PC-3 (cell line): ENCODE results near the gene CATSPERB. TPM values are rescaled to one million over a fixed set of nuclear protein-coding genes. Genes with fewer than 3 reads are reported as not detected.
"Not testable (repeated sequence)": the region's sequence is repeated elsewhere in the genome, so short reads cannot be mapped to it uniquely, and the experiment has no call there.

Experiments
- ATAC-seq: fragments of 200-7000 bp; cut with Tn5 transposase; 2 replicates; pipeline ENCODE4 v1.9.1; 2020; ENCODE audit warnings: mild to moderate bottlenecking, moderate library complexity
- BruUV-seq: library from RNA; stranded (reverse); fragments of 400-500 nt; replicated peaks from 2 replicates; lab custom pipeline; 2021; lab: Mats Ljungman, UMichigan
- CTCF ChIA-PET: fragments of 300-600 bp; sonication (Branson Sonifier 250); formaldehyde crosslinking; loops from one replicate; lab custom pipeline; 2022; ENCODE audit warnings: antibody characterized with exemption; lab: Charles Lee
- POLR2A ChIA-PET: fragments of 300-600 bp; sonication (Branson Sonifier 250); formaldehyde crosslinking; loops from one replicate; lab custom pipeline; 2022; ENCODE audit warnings: antibody characterized with exemption; ENCODE audit not compliant: unreplicated experiment; lab: Charles Lee
- DNase-seq: peaks from one replicate; pipeline ENCODE4 v3.0.0-alpha.2; 2015
- H2AFZ ChIP-seq: fragments of 300-600 bp; sonication (generic); 2 replicates; pipeline ENCODE4 v1.6.0; 2016; ENCODE audit warnings: antibody characterized with exemption, low read length
- H3F3A ChIP-seq: fragments of 300-600 bp; sonication (generic); one replicate; pipeline ENCODE4 v1.6.0; 2017; ENCODE audit warnings: antibody characterized with exemption, low read length, control low read depth, mild to moderate bottlenecking; ENCODE audit not compliant: unreplicated experiment
- H3K27ac ChIP-seq: fragments of 300-600 bp; sonication (generic); 2 replicates; pipeline ENCODE4 v1.5.1; 2016; ENCODE audit warnings: mild to moderate bottlenecking, low read length
- H3K27me3 ChIP-seq: fragments of 300-600 bp; sonication (generic); 2 replicates; pipeline ENCODE4 v1.6.1; 2016; ENCODE audit warnings: low read length, mixed read lengths
- H3K36me3 ChIP-seq: fragments of 300-600 bp; sonication (generic); 2 replicates; pipeline ENCODE4 v1.6.1; 2016; ENCODE audit warnings: low read depth, mixed run types, low read length, mixed read lengths
- H3K4me1 ChIP-seq: fragments of 300-600 bp; sonication (generic); 2 replicates; pipeline ENCODE4 v1.5.1; 2016; ENCODE audit warnings: low read length; ENCODE audit not compliant: insufficient read depth
- H3K4me2 ChIP-seq: fragments of 300-600 bp; sonication (generic); 2 replicates; pipeline ENCODE4 v1.6.0; 2016; ENCODE audit warnings: low read length
- H3K4me3 ChIP-seq: fragments of 300-600 bp; sonication (generic); 2 replicates; pipeline ENCODE4 v1.5.1; 2016; ENCODE audit warnings: mild to moderate bottlenecking, low read length, mixed read lengths
- H3K79me2 ChIP-seq: fragments of 300-600 bp; sonication (generic); 2 replicates; pipeline ENCODE4 v1.6.1; 2017; ENCODE audit warnings: low read length, mixed read lengths
- H3K9ac ChIP-seq: fragments of 300-600 bp; sonication (generic); 2 replicates; pipeline ENCODE4 v1.6.0; 2016; ENCODE audit warnings: mild to moderate bottlenecking, low read length
- H3K9me2 ChIP-seq: fragments of 300-600 bp; sonication (generic); replicated peaks from 2 replicates; pipeline ENCODE4 v1.6.1; 2016; ENCODE audit warnings: mixed run types, low read length, mixed read lengths
- H3K9me3 ChIP-seq: fragments of 300-600 bp; sonication (generic); 2 replicates; pipeline ENCODE4 v1.6.1; 2016; ENCODE audit warnings: low read length, mixed read lengths
- H4K20me1 ChIP-seq: fragments of 300-600 bp; sonication (generic); 2 replicates; pipeline ENCODE4 v1.6.1; 2016; ENCODE audit warnings: low read length, mixed read lengths
- EZH2 ChIP-seq: fragments of 300-600 bp; sonication (generic); IDR thresholded peaks from one replicate; pipeline ENCODE4 v1.6.1; 2017; ENCODE audit warnings: antibody characterized with exemption, mild to moderate bottlenecking, low read length; ENCODE audit not compliant: unreplicated experiment
- EZH2phosphoT487 ChIP-seq: fragments of 300-600 bp; sonication (generic); IDR thresholded peaks from 2 replicates; pipeline ENCODE4 v1.6.1; 2018; ENCODE audit warnings: mild to moderate bottlenecking, antibody characterized with exemption, low read length, borderline replicate concordance
- intact Hi-C: fragments of 100-400 bp; cut with micrococcal nuclease; formaldehyde crosslinking; loops from 2 replicates; pipeline ENCODE4 v1.9.0; 2023
- total RNA-seq: library from RNA; depleted of rRNA; stranded (reverse); fragments of >200 nt; gene quantifications from 2 replicates; pipeline ENCODE4 v1.2.3, GENCODE V29; 2014
- TF ChIP-seq, protein P1 (sequence below): fragments of 300-600 bp; sonication (generic); conservative IDR thresholded peaks from 2 replicates; pipeline ENCODE4 v1.5.1; 2017; ENCODE audit warnings: antibody characterized with exemption, low read depth, mild to moderate bottlenecking, low read length

Gene CATSPERB
- total RNA-seq, 1 experiment from 2014 or later, result not detected

DNA sequence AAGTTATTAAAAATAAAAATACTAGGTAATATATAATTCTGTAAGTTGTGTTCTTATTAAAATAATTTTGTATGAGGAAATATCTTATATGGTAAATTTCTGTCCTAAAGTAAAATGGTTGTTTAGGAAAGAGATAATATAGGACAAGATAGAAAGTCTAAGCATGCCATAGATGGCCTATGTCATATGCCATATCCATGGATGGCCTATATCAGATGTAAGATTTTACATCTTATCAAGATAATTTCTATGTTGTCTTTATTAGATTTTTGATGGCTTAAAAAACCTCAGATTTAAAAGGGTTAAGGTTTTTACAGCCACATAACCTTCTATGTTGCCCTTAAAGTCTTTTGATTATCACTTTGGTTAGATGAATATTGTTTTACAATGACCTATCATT, 52.6 kb downstream of the CATSPERB start:
- H3K4me1 ChIP-seq, result no peaks in the 10 kb centered on the region
- TF ChIP-seq EZH2, result no peak
- TF ChIP-seq, protein P1, sequence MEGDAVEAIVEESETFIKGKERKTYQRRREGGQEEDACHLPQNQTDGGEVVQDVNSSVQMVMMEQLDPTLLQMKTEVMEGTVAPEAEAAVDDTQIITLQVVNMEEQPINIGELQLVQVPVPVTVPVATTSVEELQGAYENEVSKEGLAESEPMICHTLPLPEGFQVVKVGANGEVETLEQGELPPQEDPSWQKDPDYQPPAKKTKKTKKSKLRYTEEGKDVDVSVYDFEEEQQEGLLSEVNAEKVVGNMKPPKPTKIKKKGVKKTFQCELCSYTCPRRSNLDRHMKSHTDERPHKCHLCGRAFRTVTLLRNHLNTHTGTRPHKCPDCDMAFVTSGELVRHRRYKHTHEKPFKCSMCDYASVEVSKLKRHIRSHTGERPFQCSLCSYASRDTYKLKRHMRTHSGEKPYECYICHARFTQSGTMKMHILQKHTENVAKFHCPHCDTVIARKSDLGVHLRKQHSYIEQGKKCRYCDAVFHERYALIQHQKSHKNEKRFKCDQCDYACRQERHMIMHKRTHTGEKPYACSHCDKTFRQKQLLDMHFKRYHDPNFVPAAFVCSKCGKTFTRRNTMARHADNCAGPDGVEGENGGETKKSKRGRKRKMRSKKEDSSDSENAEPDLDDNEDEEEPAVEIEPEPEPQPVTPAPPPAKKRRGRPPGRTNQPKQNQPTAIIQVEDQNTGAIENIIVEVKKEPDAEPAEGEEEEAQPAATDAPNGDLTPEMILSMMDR, result no peak
- BruUV-seq, result no TSS peak
- no peaks in the 10 kb centered on the region for H3K9me2 ChIP-seq
- H3K4me2 ChIP-seq, result no peak overlapping the region
- 0 out of 2 replicates have a peak, but pooled peaks cover 14% of the 10 kb centered on the region for H3K27me3 ChIP-seq
- no peak overlapping the region for H2AFZ ChIP-seq
- CTCF ChIA-PET, result no interaction called here
- H3F3A ChIP-seq, result no peaks in the 10 kb centered on the region
- H3K9me3 ChIP-seq, result peaks cover 15% of the 10 kb centered on the region; the same call in 1 of the 2 replicates
- POLR2A ChIA-PET, result no interaction called here
- no peaks in the 10 kb centered on the region for H4K20me1 ChIP-seq
- H3K27ac ChIP-seq, result no peak overlapping the region
- H3K9ac ChIP-seq, result no peak overlapping the region
- DNase-seq (no peak), ATAC-seq (no peak)
- no peaks in the 10 kb centered on the region for H3K36me3 ChIP-seq
- no peak overlapping the region for H3K4me3 ChIP-seq
- intact Hi-C loops, result no loop called here
- H3K79me2 ChIP-seq, result no peaks in the 10 kb centered on the region

DNA sequence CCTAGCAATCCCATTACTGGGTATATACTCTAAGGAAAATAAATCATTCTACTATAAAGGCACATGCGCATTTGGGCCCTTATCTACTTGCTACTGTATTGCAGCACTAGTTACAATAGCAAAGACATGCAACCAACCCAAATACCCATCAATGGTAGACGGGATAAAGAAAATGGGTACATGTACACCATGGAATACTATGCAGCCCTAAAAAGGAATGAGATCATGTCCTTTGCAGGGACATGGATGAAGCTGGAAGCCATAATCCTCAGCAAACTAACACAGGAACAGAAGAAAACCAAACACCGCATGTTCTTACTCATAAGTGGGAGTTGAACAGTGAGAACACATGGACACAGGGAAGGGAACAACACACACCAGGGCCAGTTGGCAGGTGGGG, 54.2 kb downstream of the CATSPERB start:
- H3K9ac ChIP-seq, H3K27ac ChIP-seq, H3K4me3 ChIP-seq, H3K4me1 ChIP-seq, CTCF ChIA-PET, BruUV-seq, ATAC-seq, H3K36me3 ChIP-seq, H3F3A ChIP-seq, POLR2A ChIA-PET, H2AFZ ChIP-seq, H3K9me2 ChIP-seq, H3K79me2 ChIP-seq, H4K20me1 ChIP-seq, DNase-seq, H3K4me2 ChIP-seq, intact Hi-C loops, H3K27me3 ChIP-seq: not testable (repeated sequence)
- peaks cover 15% of the 10 kb centered on the region; the same call in 1 of the 2 replicates for H3K9me3 ChIP-seq

DNA sequence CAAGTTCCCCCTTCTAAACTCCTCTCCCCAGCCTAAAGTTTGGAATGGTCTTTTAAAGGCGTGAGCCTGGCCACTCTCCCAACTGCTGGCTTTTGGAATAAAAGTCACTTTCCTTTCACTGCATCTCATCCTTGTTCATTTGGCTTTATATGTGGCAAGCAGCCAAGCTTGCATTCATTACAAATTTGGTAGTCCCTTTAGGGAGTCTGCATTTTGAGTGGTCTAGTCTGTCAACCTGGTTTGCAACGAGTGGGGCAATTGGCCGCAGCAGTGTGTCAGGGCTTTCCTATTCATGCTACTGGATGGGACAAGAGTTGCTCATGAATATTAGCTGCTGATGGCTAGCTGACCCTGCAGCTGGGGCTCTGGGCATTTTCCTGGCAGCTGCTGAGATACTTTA, 57.0 kb downstream of the CATSPERB start:
- Histone ChIP-seq H3K36me3 (no peaks in the 10 kb centered on the region), H3K27me3 (0 out of 2 replicates have a peak, but pooled peaks cover 8% of the 10 kb centered on the region), H3K4me1 (no peaks in the 10 kb centered on the region), H3K79me2 (no peaks in the 10 kb centered on the region), H2AFZ (no peak overlapping the region), H3K9ac (no peak overlapping the region), H3F3A (no peaks in the 10 kb centered on the region), H3K9me2 (no peaks in the 10 kb centered on the region), H3K4me3 (no peak overlapping the region), H3K4me2 (no peak overlapping the region), H3K9me3 (peaks cover 12% of the 10 kb centered on the region; the same call in 1 of the 2 replicates), H4K20me1 (no peaks in the 10 kb centered on the region), H3K27ac (no peak overlapping the region)
- intact Hi-C loops, result no loop called here
- no peak for ATAC-seq
- no TSS peak for BruUV-seq
- TF ChIP-seq EZH2phosphoT487, result no peak
- TF ChIP-seq, protein P1, result no peak
- no peak for TF ChIP-seq EZH2
- no peak for DNase-seq
- ChIA-PET CTCF (no interaction called here), POLR2A (no interaction called here)
